K562 (cell line): ENCODE results near the gene DUSP28. TPM values are rescaled to one million over a fixed set of nuclear protein-coding genes. Genes with fewer than 3 reads are reported as not detected.

Experiments
- CHCHD3 ChIP-seq: fragments of 250-450 bp; sonication (Bioruptor Pico); IDR thresholded peaks from 2 replicates; pipeline ENCODE4 v2.1.2; 2022; ENCODE audit warnings: mild to moderate bottlenecking
- ESRRA ChIP-seq: fragments of 450-650 bp; IDR thresholded peaks from 2 replicates; pipeline ENCODE4 v1.6.1; 2014; ENCODE audit warnings: low read depth, mild to moderate bottlenecking, moderate library complexity, borderline replicate concordance
- NFIX ChIP-seq: fragments of 250-450 bp; sonication (Bioruptor Pico); IDR thresholded peaks from 2 replicates; pipeline ENCODE4 v1.4.0; 2020; ENCODE audit warnings: low read depth, mild to moderate bottlenecking, moderate library complexity
- SNIP1 ChIP-seq: fragments of 450-650 bp; IDR thresholded peaks from 2 replicates; pipeline ENCODE4 v1.7.1; 2017; ENCODE audit warnings: low read depth, mild to moderate bottlenecking
- SRSF7 ChIP-seq: fragments of 200-400 bp; formaldehyde crosslinking; optimal IDR thresholded peaks from 2 replicates; pipeline ENCODE3; 2017; ENCODE audit warnings: mild to moderate bottlenecking, low read depth, low read length
- ZBTB8A ChIP-seq: fragments of 450-650 bp; IDR thresholded peaks from 2 replicates; pipeline ENCODE4 v1.6.1; 2018; ENCODE audit warnings: mild to moderate bottlenecking, moderate library complexity; ENCODE audit not compliant: partially characterized antibody
- ZNF217 ChIP-seq: sonication (generic); formaldehyde crosslinking; IDR thresholded peaks from 2 replicates; pipeline ENCODE4 v1.8.0; 2022; ENCODE audit warnings: mild to moderate bottlenecking, missing genetic modification reagents
- ZNF277 ChIP-seq: fragments of 250-450 bp; sonication (Bioruptor Pico); IDR thresholded peaks from 2 replicates; pipeline ENCODE4 v1.8.0; 2022; ENCODE audit warnings: inconsistent platforms, mild to moderate bottlenecking, moderate library complexity, borderline replicate concordance
- ZNF518B ChIP-seq: fragments of 250-450 bp; sonication (Bioruptor Pico); IDR thresholded peaks from 2 replicates; pipeline ENCODE4 v1.5.0; 2021; ENCODE audit warnings: mild to moderate bottlenecking, moderate library complexity
- polyA plus RNA-seq, 8 experiments: library from polyadenylated mRNA; depleted of rRNA in 4 of 8; stranded (reverse) in 5 of 8; unstranded in 3 of 8; fragments of >200 nt; fragmentation: Nextera tagmentation in 2 of 8; fragmentation: Illumina TruSeq in 1 of 8; extraction: Ambion mirVana in 2 of 8; extraction: Trizol in 1 of 8; gene quantifications; 2 replicates each; pipeline versions ENCODE4 v1.2.1 to v1.2.3, GENCODE V29; 2011 to 2014; ENCODE audit warnings: inconsistent platforms in 1 of 8, missing spikeins in 1 of 8
- total RNA-seq, 7 experiments: library from RNA; depleted of rRNA in 6 of 7; stranded (reverse); fragments of >200 nt in 6 of 7; fragmentation: Illumina TruSeq in 2 of 7; extraction: Trizol in 2 of 7; gene quantifications; 2 replicates each; pipeline versions ENCODE4 v1.2.1 to v1.2.3, GENCODE V29; 2011 to 2021; ENCODE audit warnings: low replicate concordance in 1 of 7
- TF ChIP-seq, protein P1 (sequence below): fragments of 450-650 bp; IDR thresholded peaks from 2 replicates; pipeline ENCODE4 v1.6.1; 2016; ENCODE audit warnings: mild to moderate bottlenecking, moderate library complexity

The DUSP28 gene
- total and polyA plus RNA-seq, 9 of the 15 experiments (the other 6 are each of a cell fraction or from before 2014, with no cell fraction given): 2.8 to 8.1 (median 4.2) TPM

GRCh38 chr2:240566203-240567136, 6.3 kb downstream of the DUSP28 start (continued):
- TF ChIP-seq, protein P1, sequence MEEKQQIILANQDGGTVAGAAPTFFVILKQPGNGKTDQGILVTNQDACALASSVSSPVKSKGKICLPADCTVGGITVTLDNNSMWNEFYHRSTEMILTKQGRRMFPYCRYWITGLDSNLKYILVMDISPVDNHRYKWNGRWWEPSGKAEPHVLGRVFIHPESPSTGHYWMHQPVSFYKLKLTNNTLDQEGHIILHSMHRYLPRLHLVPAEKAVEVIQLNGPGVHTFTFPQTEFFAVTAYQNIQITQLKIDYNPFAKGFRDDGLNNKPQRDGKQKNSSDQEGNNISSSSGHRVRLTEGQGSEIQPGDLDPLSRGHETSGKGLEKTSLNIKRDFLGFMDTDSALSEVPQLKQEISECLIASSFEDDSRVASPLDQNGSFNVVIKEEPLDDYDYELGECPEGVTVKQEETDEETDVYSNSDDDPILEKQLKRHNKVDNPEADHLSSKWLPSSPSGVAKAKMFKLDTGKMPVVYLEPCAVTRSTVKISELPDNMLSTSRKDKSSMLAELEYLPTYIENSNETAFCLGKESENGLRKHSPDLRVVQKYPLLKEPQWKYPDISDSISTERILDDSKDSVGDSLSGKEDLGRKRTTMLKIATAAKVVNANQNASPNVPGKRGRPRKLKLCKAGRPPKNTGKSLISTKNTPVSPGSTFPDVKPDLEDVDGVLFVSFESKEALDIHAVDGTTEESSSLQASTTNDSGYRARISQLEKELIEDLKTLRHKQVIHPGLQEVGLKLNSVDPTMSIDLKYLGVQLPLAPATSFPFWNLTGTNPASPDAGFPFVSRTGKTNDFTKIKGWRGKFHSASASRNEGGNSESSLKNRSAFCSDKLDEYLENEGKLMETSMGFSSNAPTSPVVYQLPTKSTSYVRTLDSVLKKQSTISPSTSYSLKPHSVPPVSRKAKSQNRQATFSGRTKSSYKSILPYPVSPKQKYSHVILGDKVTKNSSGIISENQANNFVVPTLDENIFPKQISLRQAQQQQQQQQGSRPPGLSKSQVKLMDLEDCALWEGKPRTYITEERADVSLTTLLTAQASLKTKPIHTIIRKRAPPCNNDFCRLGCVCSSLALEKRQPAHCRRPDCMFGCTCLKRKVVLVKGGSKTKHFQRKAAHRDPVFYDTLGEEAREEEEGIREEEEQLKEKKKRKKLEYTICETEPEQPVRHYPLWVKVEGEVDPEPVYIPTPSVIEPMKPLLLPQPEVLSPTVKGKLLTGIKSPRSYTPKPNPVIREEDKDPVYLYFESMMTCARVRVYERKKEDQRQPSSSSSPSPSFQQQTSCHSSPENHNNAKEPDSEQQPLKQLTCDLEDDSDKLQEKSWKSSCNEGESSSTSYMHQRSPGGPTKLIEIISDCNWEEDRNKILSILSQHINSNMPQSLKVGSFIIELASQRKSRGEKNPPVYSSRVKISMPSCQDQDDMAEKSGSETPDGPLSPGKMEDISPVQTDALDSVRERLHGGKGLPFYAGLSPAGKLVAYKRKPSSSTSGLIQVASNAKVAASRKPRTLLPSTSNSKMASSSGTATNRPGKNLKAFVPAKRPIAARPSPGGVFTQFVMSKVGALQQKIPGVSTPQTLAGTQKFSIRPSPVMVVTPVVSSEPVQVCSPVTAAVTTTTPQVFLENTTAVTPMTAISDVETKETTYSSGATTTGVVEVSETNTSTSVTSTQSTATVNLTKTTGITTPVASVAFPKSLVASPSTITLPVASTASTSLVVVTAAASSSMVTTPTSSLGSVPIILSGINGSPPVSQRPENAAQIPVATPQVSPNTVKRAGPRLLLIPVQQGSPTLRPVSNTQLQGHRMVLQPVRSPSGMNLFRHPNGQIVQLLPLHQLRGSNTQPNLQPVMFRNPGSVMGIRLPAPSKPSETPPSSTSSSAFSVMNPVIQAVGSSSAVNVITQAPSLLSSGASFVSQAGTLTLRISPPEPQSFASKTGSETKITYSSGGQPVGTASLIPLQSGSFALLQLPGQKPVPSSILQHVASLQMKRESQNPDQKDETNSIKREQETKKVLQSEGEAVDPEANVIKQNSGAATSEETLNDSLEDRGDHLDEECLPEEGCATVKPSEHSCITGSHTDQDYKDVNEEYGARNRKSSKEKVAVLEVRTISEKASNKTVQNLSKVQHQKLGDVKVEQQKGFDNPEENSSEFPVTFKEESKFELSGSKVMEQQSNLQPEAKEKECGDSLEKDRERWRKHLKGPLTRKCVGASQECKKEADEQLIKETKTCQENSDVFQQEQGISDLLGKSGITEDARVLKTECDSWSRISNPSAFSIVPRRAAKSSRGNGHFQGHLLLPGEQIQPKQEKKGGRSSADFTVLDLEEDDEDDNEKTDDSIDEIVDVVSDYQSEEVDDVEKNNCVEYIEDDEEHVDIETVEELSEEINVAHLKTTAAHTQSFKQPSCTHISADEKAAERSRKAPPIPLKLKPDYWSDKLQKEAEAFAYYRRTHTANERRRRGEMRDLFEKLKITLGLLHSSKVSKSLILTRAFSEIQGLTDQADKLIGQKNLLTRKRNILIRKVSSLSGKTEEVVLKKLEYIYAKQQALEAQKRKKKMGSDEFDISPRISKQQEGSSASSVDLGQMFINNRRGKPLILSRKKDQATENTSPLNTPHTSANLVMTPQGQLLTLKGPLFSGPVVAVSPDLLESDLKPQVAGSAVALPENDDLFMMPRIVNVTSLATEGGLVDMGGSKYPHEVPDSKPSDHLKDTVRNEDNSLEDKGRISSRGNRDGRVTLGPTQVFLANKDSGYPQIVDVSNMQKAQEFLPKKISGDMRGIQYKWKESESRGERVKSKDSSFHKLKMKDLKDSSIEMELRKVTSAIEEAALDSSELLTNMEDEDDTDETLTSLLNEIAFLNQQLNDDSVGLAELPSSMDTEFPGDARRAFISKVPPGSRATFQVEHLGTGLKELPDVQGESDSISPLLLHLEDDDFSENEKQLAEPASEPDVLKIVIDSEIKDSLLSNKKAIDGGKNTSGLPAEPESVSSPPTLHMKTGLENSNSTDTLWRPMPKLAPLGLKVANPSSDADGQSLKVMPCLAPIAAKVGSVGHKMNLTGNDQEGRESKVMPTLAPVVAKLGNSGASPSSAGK: no peak
- TF ChIP-seq ZNF518B (CRISPR knock-in tag) (no peak), NFIX (CRISPR knock-in tag) (no peak), CHCHD3 (CRISPR knock-in tag) (no peak), SRSF7 (no peak), SNIP1 (no peak), ZBTB8A (no peak), ESRRA (no peak), ZNF217 (CRISPR knock-in tag) (no peak), ZNF277 (no peak)
